GM18505 (cell line): ENCODE data around the gene TRPT1.
A peak's percentile ranks its signal among the peaks of the same experiment; 100 is the strongest.

ENCODE experiments used
- ATAC-seq: cut with Tn5 transposase; IDR thresholded peaks from one replicate; pipeline ENCODE4 v1.9.1; 2021; ENCODE audit not compliant: unreplicated experiment
- POLR2A ChIP-seq: IDR thresholded peaks from 4 replicates; pipeline ENCODE4 v1.6.1; 2011; ENCODE audit warnings: borderline replicate concordance; ENCODE audit not compliant: insufficient read depth, insufficient read length; ENCODE audit errors: extremely low read depth

TRPT1 gene

GRCh38 chr11:64234647-64235379, 8.8 kb upstream of the TRPT1 start:
- no peak for TF ChIP-seq POLR2A
- ATAC-seq: peak; percentile 24

GRCh38 chr11:64233913-64234586, 8.1 kb upstream of the TRPT1 start, which contains the start of gene VEGFB:
Gene VEGFB (plus strand): TSS chr11:64234584. CDS start chr11:64234834, 250 bp downstream.
- ATAC-seq: peak; percentile 37
- peak; percentile 26 for TF ChIP-seq POLR2A

DNA sequence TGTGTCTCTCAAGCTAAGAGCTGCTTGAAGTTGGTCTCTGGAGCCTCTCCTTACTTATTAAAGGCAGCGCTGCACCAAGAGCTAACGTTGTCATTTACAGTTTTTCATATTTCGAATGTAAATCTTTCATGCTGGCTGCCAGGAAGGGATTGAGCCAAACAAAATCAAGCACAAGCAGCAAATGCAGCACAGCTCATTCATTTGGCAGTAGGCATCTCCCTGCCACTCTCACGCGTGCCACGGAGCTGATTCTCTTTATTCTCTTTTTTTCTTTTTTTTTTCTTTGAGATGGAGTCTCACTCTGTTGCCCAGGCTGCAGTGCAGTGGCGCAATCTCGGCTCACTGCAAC, 7.0 kb upstream of the TRPT1 start:
- no peak for TF ChIP-seq POLR2A
- no peak for ATAC-seq

DNA sequence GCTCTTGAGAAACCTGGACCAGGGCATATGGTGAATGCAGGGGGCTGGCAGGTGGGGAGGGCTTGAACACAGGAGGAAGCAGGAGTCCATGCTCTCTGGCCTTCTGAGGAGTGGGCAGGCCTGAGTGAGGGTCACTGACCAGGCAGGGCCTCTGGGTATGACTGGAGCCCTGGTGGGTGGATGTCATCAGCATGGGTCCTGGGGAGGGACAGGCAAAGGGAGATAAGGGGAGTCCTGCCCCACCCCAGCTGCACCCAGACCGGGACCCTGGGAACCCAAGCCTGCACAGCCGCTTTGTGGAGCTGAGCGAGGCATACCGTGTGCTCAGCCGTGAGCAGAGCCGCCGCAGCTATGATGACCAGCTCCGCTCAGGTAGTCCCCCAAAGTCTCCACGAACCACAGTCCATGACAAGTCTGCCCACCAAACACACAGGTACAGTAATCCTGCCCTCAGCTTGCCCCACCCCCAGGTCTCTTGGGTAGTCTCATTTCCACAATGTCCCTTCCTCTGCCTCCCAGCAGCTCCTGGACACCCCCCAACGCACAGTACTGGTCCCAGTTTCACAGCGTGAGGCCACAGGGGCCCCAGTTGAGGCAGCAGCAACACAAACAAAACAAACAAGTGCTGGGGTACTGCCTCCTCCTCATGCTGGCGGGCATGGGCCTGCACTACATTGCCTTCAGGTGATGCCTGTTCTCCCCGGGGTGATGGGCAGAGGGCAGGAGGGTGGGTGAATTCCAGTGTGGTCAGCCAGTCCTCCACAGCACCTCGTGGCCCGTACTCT, 6.4 kb upstream of the TRPT1 start:
- no peak for TF ChIP-seq POLR2A
- ATAC-seq: no peak

GRCh38 chr11:64231546-64231945, 5.6 kb upstream of the TRPT1 start:
- no peak for TF ChIP-seq POLR2A
- ATAC-seq: no peak

DNA sequence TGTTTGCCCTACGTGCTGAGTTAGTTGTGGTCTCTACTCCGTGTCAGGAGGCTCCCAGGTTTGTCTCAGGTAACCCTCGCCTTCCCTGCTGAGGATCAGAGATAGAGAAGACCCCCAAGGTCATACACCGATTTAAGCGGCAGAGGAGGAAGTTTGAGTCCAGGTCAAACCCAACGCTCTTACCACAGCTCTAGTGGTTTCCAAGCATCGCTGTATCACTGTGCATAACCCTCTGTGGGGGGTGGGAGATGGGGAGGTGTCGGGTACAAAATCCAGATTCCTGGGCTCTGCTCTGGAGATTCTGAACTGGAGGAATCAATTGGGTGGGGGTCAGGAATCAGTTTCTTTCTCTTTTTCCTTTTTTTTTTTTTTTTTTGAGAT, 5.0 kb upstream of the TRPT1 start:
- no peak for ATAC-seq
- TF ChIP-seq POLR2A: no peak

DNA sequence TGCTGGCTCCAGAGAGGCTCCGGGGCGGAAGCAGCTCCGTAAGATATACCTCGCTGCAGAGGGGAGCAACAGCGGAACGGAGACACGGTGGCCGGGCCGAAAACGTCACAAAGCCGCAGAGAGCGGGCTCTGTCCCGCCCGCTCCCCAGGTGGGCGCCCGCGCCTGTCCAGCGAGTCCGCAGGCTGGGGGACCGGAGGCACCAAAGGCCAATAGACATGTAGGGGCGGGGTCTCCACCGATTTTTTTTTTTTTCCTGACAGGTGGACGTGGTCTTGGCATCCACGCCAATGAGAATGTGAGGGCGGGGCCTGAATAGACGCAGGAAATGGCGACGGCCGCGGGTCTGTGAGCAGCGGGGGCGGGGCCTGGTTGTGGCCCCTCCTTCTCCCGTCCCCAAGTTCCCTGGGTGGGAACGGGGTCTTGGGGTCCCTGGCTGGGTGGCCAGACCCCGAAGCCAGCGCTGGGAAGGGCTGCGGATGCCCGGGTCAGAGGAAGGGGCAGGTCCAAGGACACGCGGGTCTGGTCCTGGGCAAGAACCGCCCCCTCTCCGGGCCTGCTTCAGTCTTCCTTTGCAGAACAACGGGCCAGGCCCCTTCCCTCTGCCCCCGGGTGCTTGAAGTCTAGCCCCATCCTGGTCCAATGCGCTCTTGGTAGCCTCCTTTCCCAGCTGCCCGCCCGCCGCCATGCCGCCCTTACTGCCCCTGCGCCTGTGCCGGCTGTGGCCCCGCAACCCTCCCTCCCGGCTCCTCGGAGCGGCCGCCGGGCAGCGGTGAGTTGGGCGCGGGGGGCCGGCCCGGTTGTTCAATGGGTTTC, 4.4 kb upstream of the TRPT1 start, which contains the start of gene DNAJC4:
TSS of gene DNAJC4 (plus strand) at position 378 of the 814 bp plus-strand sequence. CDS start at position 685, 307 bp downstream.
- peak; percentile 40 for ATAC-seq
- TF ChIP-seq POLR2A: peak; percentile 57

DNA sequence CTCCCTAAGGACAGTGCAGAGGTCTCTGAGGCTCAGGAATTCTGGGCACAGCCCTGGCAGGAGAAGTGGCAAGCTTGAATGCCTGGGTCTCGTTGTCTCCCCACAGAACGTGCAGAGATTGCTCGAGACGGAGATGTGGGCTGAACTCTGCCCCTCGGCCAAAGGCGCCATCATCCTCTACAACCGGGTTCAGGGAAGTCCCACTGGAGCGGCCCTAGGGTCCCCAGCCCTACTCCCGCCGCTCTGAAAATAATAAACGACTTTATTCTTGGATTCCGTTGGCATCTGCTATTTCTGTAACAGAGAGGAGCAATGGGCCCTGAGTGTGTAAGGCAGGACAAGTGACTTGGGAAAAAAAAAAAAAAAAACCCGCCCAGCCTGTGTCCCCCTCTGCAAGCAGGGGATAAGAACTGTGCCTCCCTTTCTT, 3.8 kb upstream of the TRPT1 start:
- no peak for ATAC-seq
- TF ChIP-seq POLR2A: no peak

DNA sequence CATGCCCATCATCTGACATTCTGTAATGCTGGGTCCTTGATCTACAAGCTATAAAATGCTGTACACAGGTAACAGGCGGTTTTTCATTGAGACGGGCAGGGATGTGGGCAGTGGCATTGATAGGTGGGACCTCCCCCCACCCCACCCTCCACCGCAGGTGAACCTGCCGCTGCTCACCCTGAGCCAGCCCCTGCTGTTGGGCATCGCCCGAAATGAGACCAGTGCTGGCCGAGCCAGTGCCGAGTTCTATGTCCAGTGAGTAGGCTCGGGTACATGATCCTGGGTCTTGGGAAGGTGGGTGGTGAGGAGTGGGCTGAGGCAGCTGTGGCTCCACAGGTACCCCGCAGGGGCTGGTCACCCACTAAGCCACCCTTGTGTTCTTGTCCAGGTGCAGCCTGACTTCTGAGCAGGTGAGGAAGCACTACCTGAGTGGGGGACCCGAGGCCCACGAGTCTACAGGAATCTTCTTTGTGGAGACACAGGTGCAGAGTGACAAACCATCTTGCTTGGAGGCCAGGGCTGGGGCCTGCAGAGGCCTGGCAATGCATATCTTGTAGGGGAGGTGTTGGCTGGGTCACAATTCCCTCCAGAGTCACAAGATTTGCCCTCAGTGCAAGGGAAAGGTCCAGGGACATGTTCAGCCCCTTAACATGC, 3.2 kb upstream of the TRPT1 start:
- TF ChIP-seq POLR2A: no peak
- no peak for ATAC-seq

- TF ChIP-seq POLR2A: no peak
These were observed 1.5 kb upstream of the TRPT1 start for GRCh38 chr11:64227405-64227956.

GRCh38 chr11:64226507-64227051, 593 bp upstream of the TRPT1 start:
- ATAC-seq: peak; percentile 14
- peak; percentile 68 for TF ChIP-seq POLR2A

More at GRCh38 chr11:64227405-64227956, 1.5 kb upstream of the TRPT1 start:
- ATAC-seq: no peak
